SK-N-SH (cell line): ENCODE results near the gene MGLL. TPM values are rescaled to one million over a fixed set of nuclear protein-coding genes. Genes with fewer than 3 reads are reported as not detected.
"Not testable (repeated sequence)": the region's sequence is repeated elsewhere in the genome, so short reads cannot be mapped to it uniquely, and the experiment has no call there.

Experiments used
- CTCF ChIA-PET: fragments of 300-600, 350-600 bp; formaldehyde crosslinking; extraction: SDS; loops from one replicate; lab custom pipeline; 2021; lab: Yijun Ruan, JAX
- POLR2A ChIA-PET: fragments of 350-600 bp; sonication (Branson Sonifier 250); formaldehyde crosslinking; extraction: SDS; loops from one replicate; lab custom pipeline; 2020; ENCODE audit warnings: antibody characterized with exemption, inconsistent platforms; lab: Yijun Ruan, JAX
- DNase-seq: peaks from one replicate; pipeline ENCODE4 v3.0.0; 2012
- H2AFZ ChIP-seq: fragments of 200-600 bp; sonication (generic); 2 replicates; pipeline ENCODE4 v1.8.1; 2016; ENCODE audit warnings: antibody characterized with exemption, mild to moderate bottlenecking, low read depth
- H3F3A ChIP-seq: fragments of 200-600 bp; sonication (generic); replicated peaks from 2 replicates; pipeline ENCODE3; 2016; ENCODE audit warnings: antibody characterized with exemption, mild to moderate bottlenecking; ENCODE audit not compliant: insufficient read depth
- H3K27ac ChIP-seq, 2 experiments: fragments of 200-500 bp in 1 of 2; fragments of 200-600 bp in 1 of 2; sonication (Bioruptor generic) in 1 of 2; sonication (generic), shearing (Covaris generic) in 1 of 2; 2 replicates each; pipeline versions ENCODE4 v1.5.1 to v1.6.1; 2014 to 2016; ENCODE audit warnings: low read depth in 2 of 2, inconsistent platforms in 1 of 2, low read length in 1 of 2, mild to moderate bottlenecking in 1 of 2, mixed read lengths in 1 of 2
- H3K27me3 ChIP-seq: fragments of 200-600 bp; sonication (generic), shearing (Covaris generic); 2 replicates; pipeline ENCODE4 v1.6.1; 2016; ENCODE audit warnings: mixed run types; ENCODE audit not compliant: insufficient read depth
- H3K36me3 ChIP-seq, 2 experiments: fragments of 200-500 bp in 1 of 2; fragments of 200-600 bp in 1 of 2; sonication (Bioruptor generic) in 1 of 2; sonication (generic) in 1 of 2; replicated peaks in 1 of 2; 2 replicates each; pipeline versions ENCODE3 to v1.5.1; 2014 to 2016; ENCODE audit warnings: low read length in 1 of 2, mild to moderate bottlenecking in 1 of 2; ENCODE audit not compliant: insufficient read depth in 2 of 2, control insufficient read depth in 1 of 2
- H3K4me1 ChIP-seq, 2 experiments: fragments of 200-500 bp in 1 of 2; fragments of 200-600 bp in 1 of 2; sonication (Bioruptor generic) in 1 of 2; sonication (generic), shearing (Covaris generic) in 1 of 2; 2 replicates each; pipeline versions ENCODE4 v1.5.1 to v1.6.1; 2014 to 2016; ENCODE audit warnings: low read depth in 1 of 2, low read length in 1 of 2, mixed run types in 1 of 2; ENCODE audit not compliant: insufficient read depth in 2 of 2, control insufficient read depth in 1 of 2
- H3K4me2 ChIP-seq: fragments of 200-600 bp; sonication (generic), shearing (Covaris generic); 2 replicates; pipeline ENCODE4 v1.6.1; 2017; ENCODE audit warnings: mixed run types
- H3K4me3 ChIP-seq, 2 experiments: fragments of 200-500 bp in 1 of 2; fragments of 200-600 bp in 1 of 2; sonication (Bioruptor generic) in 1 of 2; sonication (generic), shearing (Covaris generic) in 1 of 2; 2 replicates each; pipeline versions ENCODE4 v1.5.1 to v1.8.1; 2014 to 2016; ENCODE audit warnings: low read depth in 2 of 2, inconsistent platforms in 1 of 2, low read length in 1 of 2, mild to moderate bottlenecking in 1 of 2, mixed read lengths in 1 of 2, moderate library complexity in 1 of 2
- H3K79me2 ChIP-seq: fragments of 200-600 bp; sonication (generic); 2 replicates; pipeline ENCODE4 v1.8.1; 2017; ENCODE audit warnings: mild to moderate bottlenecking; ENCODE audit not compliant: insufficient read depth
- H3K9ac ChIP-seq: fragments of 200-600 bp; sonication (generic); 2 replicates; pipeline ENCODE4 v1.6.1; 2017; ENCODE audit warnings: mixed run types
- H3K9me2 ChIP-seq: fragments of 200-600 bp; sonication (generic); 2 replicates; pipeline ENCODE4 v1.6.1; 2017; ENCODE audit warnings: mixed run types
- H3K9me3 ChIP-seq: fragments of 200-600 bp; sonication (generic); 2 replicates; pipeline ENCODE4 v1.6.1; 2017; ENCODE audit warnings: mixed run types, mild to moderate bottlenecking, moderate library complexity
- H4K20me1 ChIP-seq: fragments of 200-600 bp; sonication (generic); 2 replicates; pipeline ENCODE4 v1.6.1; 2017; ENCODE audit warnings: mild to moderate bottlenecking, mixed run types; ENCODE audit not compliant: insufficient read depth
- CTCF ChIP-seq: fragments of 200-600 bp; sonication (generic); IDR thresholded peaks from 2 replicates; pipeline ENCODE4 v1.6.1; 2017; ENCODE audit warnings: antibody characterized with exemption, mild to moderate bottlenecking, moderate library complexity
- ELF1 ChIP-seq: IDR thresholded peaks from 2 replicates; pipeline ENCODE4 v1.4.0; 2012
- EP300 ChIP-seq, 2 experiments: IDR thresholded peaks; 2 replicates each; pipeline versions ENCODE4 v1.4.0 to v1.6.1; 2012; ENCODE audit warnings: borderline replicate concordance in 1 of 2, low read depth in 1 of 2, low read length in 1 of 2
- FOSL2 ChIP-seq: IDR thresholded peaks from 2 replicates; pipeline ENCODE4 v1.4.0; 2012; ENCODE audit warnings: low read depth, mild to moderate bottlenecking, moderate library complexity, borderline replicate concordance
- FOXM1 ChIP-seq: IDR thresholded peaks from 2 replicates; pipeline ENCODE4 v1.4.0; 2012; ENCODE audit warnings: low read depth, mild to moderate bottlenecking
- GABPA ChIP-seq: IDR thresholded peaks from 2 replicates; pipeline ENCODE4 v1.4.0; 2012; ENCODE audit warnings: low read depth, mild to moderate bottlenecking
- JUND ChIP-seq: IDR thresholded peaks from 2 replicates; pipeline ENCODE4 v1.4.0; 2012
- NRF1 ChIP-seq: IDR thresholded peaks from 2 replicates; pipeline ENCODE4 v1.6.1; 2012; ENCODE audit warnings: low read depth, mild to moderate bottlenecking, low read length
- RAD21 ChIP-seq: IDR thresholded peaks from 2 replicates; pipeline ENCODE4 v1.6.1; 2012; ENCODE audit warnings: mild to moderate bottlenecking, low read length
- SMC3 ChIP-seq: IDR thresholded peaks from 2 replicates; pipeline ENCODE4 v1.6.1; 2012; ENCODE audit warnings: low read depth, low read length, improper control_type of control experiment
- TAF1 ChIP-seq: IDR thresholded peaks from 2 replicates; pipeline ENCODE4 v1.6.1; 2012; ENCODE audit warnings: low read depth, mild to moderate bottlenecking, low read length, moderate library complexity, borderline replicate concordance
- TEAD4 ChIP-seq: IDR thresholded peaks from 2 replicates; pipeline ENCODE4 v1.4.0; 2012; ENCODE audit warnings: mild to moderate bottlenecking, borderline replicate concordance; ENCODE audit not compliant: insufficient read depth
- USF2 ChIP-seq: fragments of 150-350 bp; IDR thresholded peaks from 2 replicates; pipeline ENCODE4 v1.6.1; 2017; ENCODE audit warnings: antibody characterized with exemption, low read length, low read depth, borderline replicate concordance
- YY1 ChIP-seq: IDR thresholded peaks from 2 replicates; pipeline ENCODE4 v1.4.0; 2012; ENCODE audit warnings: low read depth, mild to moderate bottlenecking
- WGBS: methylation state at CpG from one replicate; pipeline ENCODE4 v1.1.6; 2017; ENCODE audit warnings: low lambda C conversion rate; 5-methylcytosine and 5-hydroxymethylcytosine counted together
- polyA plus RNA-seq, 3 experiments: library from polyadenylated mRNA; depleted of rRNA; stranded (reverse); fragments of >200 nt; gene quantifications; 2 replicates each; pipeline ENCODE4 v1.2.3, GENCODE V29; 2012
- TF ChIP-seq, protein P1 (sequence below): IDR thresholded peaks from 2 replicates; pipeline ENCODE4 v1.4.0; 2012; ENCODE audit warnings: low read depth, borderline replicate concordance

Gene MGLL
- polyA plus RNA-seq, 1 of the 3 experiments (the other 2 are of a cell fraction) = 2.2 TPM

DNA sequence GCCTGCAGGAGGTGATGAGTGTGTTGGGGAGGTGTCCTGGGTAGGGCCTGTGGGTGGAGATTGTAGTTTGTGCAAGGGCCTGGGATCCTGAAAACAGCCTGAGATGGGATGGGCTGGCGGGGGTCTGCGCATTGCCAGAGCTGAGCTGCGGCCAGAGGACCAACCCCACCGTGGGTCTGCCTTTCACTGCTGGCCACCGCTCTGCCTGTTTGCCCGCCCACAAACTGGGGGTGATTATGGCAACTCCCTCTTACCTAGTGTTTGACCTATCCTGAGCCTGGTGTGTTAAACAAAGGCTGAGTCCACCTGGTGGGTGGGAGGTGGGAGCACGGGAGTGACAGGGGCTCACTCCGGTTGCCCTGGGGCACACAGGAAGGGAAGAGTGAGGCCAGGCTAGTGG, 139.8 kb downstream of the MGLL start:
- Histone ChIP-seq H3K27me3 (no peaks in the 10 kb centered on the region), H3K4me3 (no peak overlapping the region), H3K4me1 (peaks cover 0 to 2% of the 10 kb centered on the region in 2 experiments; a peak in 1 of 4 replicates), H3K9me2 (no peaks in the 10 kb centered on the region), H3K27ac (no peak overlapping the region), H3K4me2 (no peak overlapping the region), H3K36me3 (no peaks in the 10 kb centered on the region), H3K9ac (no peak overlapping the region), H3K79me2 (no peaks in the 10 kb centered on the region)
- ChIA-PET POLR2A (no interaction called here), CTCF (interaction anchor here (0.6 to 4.3 kb wide), 13 partner anchors 9 to 1037 kb away, joined by 3 to 23 read pairs (median 4); no protein-coding TSS in a partner anchor)
- DNase-seq = no peak
- TF ChIP-seq JUND (no peak), FOSL2 (no peak), TEAD4 (no peak), RAD21 (no peak), CTCF (no peak), FOXM1 (no peak), YY1 (no peak), ELF1 (no peak), NRF1 (no peak), EP300 (IDR thresholded peaks at IDR 0.05; ENCODE audit: borderline replicate concordance in 1 of 2, low read depth in 1 of 2, low read length in 1 of 2) (no peak), TAF1 (no peak), GABPA (no peak), SMC3 (no peak), USF2 (no peak)
- TF ChIP-seq, protein P1, sequence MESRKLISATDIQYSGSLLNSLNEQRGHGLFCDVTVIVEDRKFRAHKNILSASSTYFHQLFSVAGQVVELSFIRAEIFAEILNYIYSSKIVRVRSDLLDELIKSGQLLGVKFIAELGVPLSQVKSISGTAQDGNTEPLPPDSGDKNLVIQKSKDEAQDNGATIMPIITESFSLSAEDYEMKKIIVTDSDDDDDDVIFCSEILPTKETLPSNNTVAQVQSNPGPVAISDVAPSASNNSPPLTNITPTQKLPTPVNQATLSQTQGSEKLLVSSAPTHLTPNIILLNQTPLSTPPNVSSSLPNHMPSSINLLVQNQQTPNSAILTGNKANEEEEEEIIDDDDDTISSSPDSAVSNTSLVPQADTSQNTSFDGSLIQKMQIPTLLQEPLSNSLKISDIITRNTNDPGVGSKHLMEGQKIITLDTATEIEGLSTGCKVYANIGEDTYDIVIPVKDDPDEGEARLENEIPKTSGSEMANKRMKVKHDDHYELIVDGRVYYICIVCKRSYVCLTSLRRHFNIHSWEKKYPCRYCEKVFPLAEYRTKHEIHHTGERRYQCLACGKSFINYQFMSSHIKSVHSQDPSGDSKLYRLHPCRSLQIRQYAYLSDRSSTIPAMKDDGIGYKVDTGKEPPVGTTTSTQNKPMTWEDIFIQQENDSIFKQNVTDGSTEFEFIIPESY = no peak
- TF ChIP-seq, all 33 proteins: peak for 0
- Histone ChIP-seq H3K9me3 (no peaks in the 10 kb centered on the region), H2AFZ (no peak overlapping the region), H4K20me1 (no peaks in the 10 kb centered on the region), H3F3A (peaks cover 4% of the 10 kb centered on the region)
- WGBS = 94% methylated on average over 5 of the region's 8 CpGs

DNA sequence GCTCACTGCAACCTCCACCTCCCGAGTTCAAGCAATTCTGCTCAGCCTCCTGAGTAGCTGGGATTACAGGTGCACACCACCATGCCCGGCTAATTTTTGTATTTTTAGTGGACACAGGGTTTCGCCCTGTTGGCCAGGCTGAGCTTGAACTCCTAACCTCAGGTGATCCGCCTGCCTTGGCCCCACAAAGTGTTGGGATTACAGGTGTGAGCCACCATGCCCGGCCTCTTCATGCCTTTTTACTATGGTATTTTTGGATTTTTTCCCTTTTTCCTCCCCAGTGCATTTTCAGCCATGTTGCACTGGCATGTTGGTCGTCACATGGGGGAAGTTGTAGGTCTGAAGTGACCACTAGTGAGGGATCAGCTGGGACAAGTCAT, 140.2 kb downstream of the MGLL start:
- POLR2A ChIA-PET, H3K9ac ChIP-seq, H3K27ac ChIP-seq, H4K20me1 ChIP-seq, H3K36me3 ChIP-seq, DNase-seq, H3K27me3 ChIP-seq, H3K4me1 ChIP-seq, H3K79me2 ChIP-seq, H3K9me3 ChIP-seq, H3K9me2 ChIP-seq, H2AFZ ChIP-seq, H3F3A ChIP-seq, H3K4me2 ChIP-seq, H3K4me3 ChIP-seq: not testable (repeated sequence)
- CTCF ChIA-PET = interaction anchor here (0.6 to 4.8 kb wide), 8 partner anchors 9 to 1038 kb away, joined by 3 to 34 read pairs (median 4); no protein-coding TSS in a partner anchor
- 91% methylated on average over 6 of the region's 6 CpGs for WGBS
